Measurements from ENCODE around the gene MINDY2. TPM values are rescaled to one million over a fixed set of nuclear protein-coding genes. Genes with fewer than 3 reads are reported as not detected.
"Not testable (repeated sequence)": the region's sequence is repeated elsewhere in the genome, so short reads cannot be mapped to it uniquely, and the experiment has no call there.

The MINDY2 gene
- total RNA-seq, 1 donor from 2014 or later, result 19.4 TPM

GRCh38 chr15:58852347-58852746 is 81.2 kb downstream of the MINDY2 start:
- peaks cover 27% of the 10 kb centered on the region for H3K4me1 Mint-ChIP-seq (ENCODE audit: low read depth)
- H3K4me3 Mint-ChIP-seq (ENCODE audit: unreplicated experiment), result no peak overlapping the region
- H3K27me3 Mint-ChIP-seq (ENCODE audit: low read depth), result no peaks in the 10 kb centered on the region
- DNase-seq (ENCODE audit: low spot score), result no peak
- H3K9me3 Mint-ChIP-seq (ENCODE audit: low read depth), result no peaks in the 10 kb centered on the region
- no peak overlapping the region for H3K27ac Mint-ChIP-seq (ENCODE audit: unreplicated experiment)
- peaks cover 17% of the 10 kb centered on the region for H3K36me3 Mint-ChIP-seq (ENCODE audit: low read depth)
- TF ChIP-seq CTCF (IDR thresholded peaks at IDR 0.05), result peak; percentile 49

GRCh38 chr15:58854593-58854992 is 83.5 kb downstream of the MINDY2 start:
- peaks cover 7% of the 10 kb centered on the region for H3K36me3 Mint-ChIP-seq (ENCODE audit: low read depth)
- H3K27ac Mint-ChIP-seq (ENCODE audit: unreplicated experiment), result no peak overlapping the region
- H3K27me3 Mint-ChIP-seq (ENCODE audit: low read depth), result no peaks in the 10 kb centered on the region
- TF ChIP-seq CTCF (IDR thresholded peaks at IDR 0.05), result no peak
- no peak overlapping the region for H3K4me3 Mint-ChIP-seq (ENCODE audit: unreplicated experiment)
- peaks cover 27% of the 10 kb centered on the region for H3K4me1 Mint-ChIP-seq (ENCODE audit: low read depth)
- no peaks in the 10 kb centered on the region for H3K9me3 Mint-ChIP-seq (ENCODE audit: low read depth)
- DNase-seq (ENCODE audit: low spot score), result no peak

- no peak for DNase-seq (ENCODE audit: low spot score)
- no peak for TF ChIP-seq CTCF (IDR thresholded peaks at IDR 0.05)
- H3K27me3 Mint-ChIP-seq (ENCODE audit: low read depth), result no peaks in the 10 kb centered on the region
Observed at GRCh38 chr15:58856086-58856485, 85.0 kb downstream of the MINDY2 start.

GRCh38 chr15:58856621-58857020 is 85.5 kb downstream of the MINDY2 start:
- Mint-ChIP-seq H3K27ac (ENCODE audit: unreplicated experiment) (peak overlapping the region; percentile 1), H3K4me1 (ENCODE audit: low read depth) (peaks cover 22% of the 10 kb centered on the region)
- H3K36me3 Mint-ChIP-seq (ENCODE audit: low read depth); H3K4me3 Mint-ChIP-seq (ENCODE audit: unreplicated experiment); H3K9me3 Mint-ChIP-seq (ENCODE audit: low read depth); H3K27me3 Mint-ChIP-seq (ENCODE audit: low read depth); DNase-seq (ENCODE audit: low spot score): not testable (repeated sequence)

More at GRCh38 chr15:58856086-58856485, 85.0 kb downstream of the MINDY2 start:
- Mint-ChIP-seq H3K4me3 (ENCODE audit: unreplicated experiment) (no peak overlapping the region), H3K4me1 (ENCODE audit: low read depth) (peaks cover 22% of the 10 kb centered on the region), H3K36me3 (ENCODE audit: low read depth) (peaks cover 7% of the 10 kb centered on the region), H3K9me3 (ENCODE audit: low read depth) (no peaks in the 10 kb centered on the region), H3K27ac (ENCODE audit: unreplicated experiment) (peak overlapping the region; percentile 1)

GRCh38 chr15:58862326-58862725 is 91.2 kb downstream of the MINDY2 start:
- Mint-ChIP-seq H3K36me3 (ENCODE audit: low read depth) (peaks cover 2% of the 10 kb centered on the region), H3K9me3 (ENCODE audit: low read depth) (no peaks in the 10 kb centered on the region), H3K27ac (ENCODE audit: unreplicated experiment) (no peak overlapping the region), H3K27me3 (ENCODE audit: low read depth) (no peaks in the 10 kb centered on the region), H3K4me3 (ENCODE audit: unreplicated experiment) (no peak overlapping the region), H3K4me1 (ENCODE audit: low read depth) (no peaks in the 10 kb centered on the region)
- DNase-seq (ENCODE audit: low spot score), result no peak
- TF ChIP-seq CTCF (IDR thresholded peaks at IDR 0.05), result no peak

GRCh38 chr15:58864602-58865424 is 93.7 kb downstream of the MINDY2 start:
- Mint-ChIP-seq H3K4me1 (ENCODE audit: low read depth) (no peaks in the 10 kb centered on the region), H3K27ac (ENCODE audit: unreplicated experiment) (no peak overlapping the region), H3K9me3 (ENCODE audit: low read depth) (no peaks in the 10 kb centered on the region), H3K4me3 (ENCODE audit: unreplicated experiment) (no peak overlapping the region), H3K27me3 (ENCODE audit: low read depth) (no peaks in the 10 kb centered on the region), H3K36me3 (ENCODE audit: low read depth) (peaks cover 2% of the 10 kb centered on the region)
- DNase-seq (ENCODE audit: low spot score), result no peak
- no peak for TF ChIP-seq CTCF (IDR thresholded peaks at IDR 0.05)

Measured in chondrocyte (in vitro differentiated cells).